GM12878 (cell line): ENCODE results near the gene CNTRL. TPM values are rescaled to one million over a fixed set of nuclear protein-coding genes. Genes with fewer than 3 reads are reported as not detected.

Experiments
- ATAC-seq: fragments of 200-7000 bp; cut with Tn5 transposase; 3 replicates; pipeline ENCODE4 v1.9.1; 2020; ENCODE audit warnings: mild to moderate bottlenecking, moderate library complexity
- BruUV-seq: library from RNA; stranded (reverse); fragments of 400-500 nt; replicated peaks from 2 replicates; lab custom pipeline; 2021; lab: Mats Ljungman, UMichigan
- CTCF ChIA-PET: fragments of 300-600 bp; sonication (Branson Sonifier 250); formaldehyde crosslinking; extraction: SDS; loops from one replicate; lab custom pipeline; 2021; ENCODE audit warnings: inconsistent platforms; lab: Yijun Ruan, JAX
- POLR2A ChIA-PET: fragments of 350-600 bp; formaldehyde crosslinking; extraction: SDS; loops from one replicate; lab custom pipeline; 2021; ENCODE audit warnings: inconsistent platforms; lab: Charles Lee
- RAD21 ChIA-PET: fragments of 300-600 bp; sonication (Branson Sonifier 250); formaldehyde crosslinking; loops from one replicate; lab custom pipeline; 2023; ENCODE audit warnings: antibody characterized with exemption; ENCODE audit not compliant: unreplicated experiment; lab: Charles Lee
- SMC1A ChIA-PET: fragments of 300-600 bp; sonication (Branson Sonifier 250); formaldehyde crosslinking; loops from one replicate; lab custom pipeline; 2023; ENCODE audit not compliant: unreplicated experiment, uncharacterized antibody; lab: Charles Lee
- DNase-seq: peaks from one replicate; pipeline ENCODE4 v3.0.0-alpha.2; 2011; ENCODE audit warnings: low read depth, low spot score
- FAIRE-seq: peaks from 3 replicates; lab custom pipeline; 2011; peaks lifted over from hg19 to GRCh38; lab: Jason Lieb, UNC
- H2AFZ ChIP-seq: 2 replicates; pipeline ENCODE4 v1.6.0; 2011; ENCODE audit warnings: low read depth, low read length, control low read depth; ENCODE audit not compliant: control insufficient read depth
- H3K27ac ChIP-seq: 2 replicates; pipeline ENCODE4 v1.5.1; 2011; ENCODE audit warnings: control low read depth; ENCODE audit not compliant: control insufficient read depth, insufficient read depth
- H3K27me3 ChIP-seq, 2 experiments: replicated peaks in 1 of 2; 2 replicates each; pipeline versions ENCODE4 v1.6.0 to v1.6.1; 2011; ENCODE audit warnings: low read length in 1 of 2; ENCODE audit not compliant: control insufficient read depth in 2 of 2, insufficient read depth in 2 of 2
- H3K36me3 ChIP-seq, 2 experiments: 2 replicates each; pipeline ENCODE4 v1.5.1; 2011; ENCODE audit warnings: low read length in 1 of 2; ENCODE audit not compliant: control insufficient read depth in 2 of 2, insufficient read depth in 2 of 2
- H3K4me1 ChIP-seq: 2 replicates; pipeline ENCODE4 v1.6.1; 2011; ENCODE audit warnings: mild to moderate bottlenecking, low read length, moderate library complexity, mixed read lengths; ENCODE audit not compliant: control insufficient read depth, insufficient read depth
- H3K4me2 ChIP-seq: 2 replicates; pipeline ENCODE4 v1.6.0; 2011; ENCODE audit warnings: control low read depth; ENCODE audit not compliant: control insufficient read depth, insufficient read depth
- H3K4me3 ChIP-seq: fragments of 200-600 bp; sonication (generic); 2 replicates; pipeline ENCODE4 v1.5.1; 2016
- H3K79me2 ChIP-seq: 2 replicates; pipeline ENCODE4 v1.6.0; 2011; ENCODE audit warnings: low read length; ENCODE audit not compliant: control insufficient read depth, insufficient read depth
- H3K9ac ChIP-seq: 2 replicates; pipeline ENCODE4 v1.8.0; 2011; ENCODE audit warnings: low read length, control low read depth, mixed read lengths; ENCODE audit not compliant: control insufficient read depth, insufficient read depth
- H3K9me3 ChIP-seq: replicated peaks from 3 replicates; pipeline ENCODE4 v1.5.1; 2011; ENCODE audit warnings: mild to moderate bottlenecking, low read length; ENCODE audit not compliant: control insufficient read depth, insufficient read depth
- H4K20me1 ChIP-seq: 2 replicates; pipeline ENCODE4 v1.6.0; 2011; ENCODE audit not compliant: control insufficient read depth, insufficient read depth
- CHD1 ChIP-seq: IDR thresholded peaks from 2 replicates; pipeline ENCODE4 v1.6.1; 2012; ENCODE audit warnings: low read depth, low read length, improper control_type of control experiment
- HDAC2 ChIP-seq: fragments of 200-600 bp; sonication (generic); IDR thresholded peaks from 2 replicates; pipeline ENCODE4 v1.6.1; 2017
- MEF2B ChIP-seq: fragments of 450-650 bp; IDR thresholded peaks from 2 replicates; pipeline ENCODE4 v1.6.1; 2018; ENCODE audit warnings: mild to moderate bottlenecking, moderate library complexity; ENCODE audit not compliant: partially characterized antibody, poor library complexity, severe bottlenecking
- NBN ChIP-seq: fragments of 450-650 bp; IDR thresholded peaks from 2 replicates; pipeline ENCODE4 v1.6.1; 2016
- in situ Hi-C: fragments of 300-500 bp; cut with MboI; formaldehyde crosslinking; loops from 9 replicates; pipeline ENCODE4 v1.14.3; 2018; ENCODE audit warnings: mixed read lengths
- intact Hi-C: fragments of 100-400 bp; cut with micrococcal nuclease; formaldehyde crosslinking; loops from one replicate; pipeline ENCODE4 v1.14.2; 2022; ENCODE audit not compliant: unreplicated experiment
- polyA plus RNA-seq, 11 experiments: library from polyadenylated mRNA; depleted of rRNA in 4 of 11; unstranded in 6 of 11; stranded (reverse) in 5 of 11; fragments of >200 nt; fragmentation: Nextera tagmentation in 4 of 11; fragmentation: Illumina TruSeq in 1 of 11; extraction: Ambion mirVana in 4 of 11; extraction: Trizol in 1 of 11; gene quantifications; 1 replicate in 1 of 11; 2 replicates in 10 of 11; pipeline versions ENCODE4 v1.2.1 to v1.2.3, GENCODE V29; 2011 to 2016; ENCODE audit warnings: inconsistent platforms in 2 of 11, missing spikeins in 2 of 11, low read depth in 1 of 11
- total RNA-seq, 4 experiments: library from RNA; depleted of rRNA in 3 of 4; stranded (reverse); fragments of >200 nt in 3 of 4; fragmentation: Illumina TruSeq in 1 of 4; extraction: Trizol in 1 of 4; gene quantifications; 2 replicates each; pipeline versions ENCODE4 v1.2.1 to v1.2.3, GENCODE V29; 2013 to 2021
- TF ChIP-seq, protein P1 (sequence below): fragments of 450-650 bp; IDR thresholded peaks from 2 replicates; pipeline ENCODE4 v1.6.1; 2014; ENCODE audit warnings: mild to moderate bottlenecking
- TF ChIP-seq, protein P2 (sequence below): fragments of 450-650 bp; IDR thresholded peaks from 2 replicates; pipeline ENCODE4 v1.6.1; 2017; ENCODE audit warnings: borderline replicate concordance
- TF ChIP-seq, protein P3 (sequence below): fragments of 450-650 bp; IDR thresholded peaks from 2 replicates; pipeline ENCODE4 v1.6.1; 2017; ENCODE audit warnings: mild to moderate bottlenecking, moderate library complexity
- TF ChIP-seq, protein P4 (sequence below): fragments of 450-650 bp; IDR thresholded peaks from 2 replicates; pipeline ENCODE4 v1.6.1; 2017; ENCODE audit warnings: mild to moderate bottlenecking, low read depth, inconsistent platforms; ENCODE audit not compliant: poor library complexity, severe bottlenecking
- TF ChIP-seq, protein P5 (sequence below): fragments of 450-650 bp; IDR thresholded peaks from 2 replicates; pipeline ENCODE4 v1.6.1; 2017; ENCODE audit warnings: antibody characterized with exemption, mild to moderate bottlenecking, moderate library complexity

Gene CNTRL
- total and polyA plus RNA-seq, 10 of the 15 experiments (the other 5 are each of a cell fraction or from before 2014, with no cell fraction given), result 20.0 to 65.4 (median 38.8) TPM

DNA sequence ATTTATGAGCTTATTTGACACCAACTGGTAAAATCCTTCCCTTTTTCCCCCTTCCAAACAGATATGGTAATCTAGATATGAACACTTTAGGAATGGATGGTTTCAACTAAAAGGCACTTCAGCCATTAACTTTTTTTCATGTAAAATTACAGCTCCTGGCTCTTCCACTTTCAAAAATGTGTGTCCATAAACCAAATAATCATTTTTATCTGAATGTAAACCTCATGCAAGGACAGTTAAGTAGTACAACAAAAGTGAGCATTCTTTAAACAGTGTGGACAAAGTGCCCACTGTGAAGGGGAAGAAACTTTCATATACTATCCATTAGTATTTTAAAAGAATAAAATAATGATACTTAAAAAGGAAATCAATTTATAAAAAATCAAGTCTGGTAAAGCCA is 109.7 kb downstream of the CNTRL start:
- Histone ChIP-seq H2AFZ (no peak overlapping the region), H3K4me1 (peaks cover 12% of the 10 kb centered on the region), H3K27ac (no peak overlapping the region), H3K4me2 (no peak overlapping the region), H3K9me3 (no peaks in the 10 kb centered on the region), H3K36me3 (peaks cover 2 to 27% of the 10 kb centered on the region in 2 experiments), H3K79me2 (peaks cover 64% of the 10 kb centered on the region), H3K4me3 (no peak overlapping the region), H3K9ac (no peak overlapping the region), H4K20me1 (no peaks in the 10 kb centered on the region), H3K27me3 (no peaks in the 10 kb centered on the region)
- FAIRE-seq, result no peak
- DNase-seq, result no peak
- ChIA-PET POLR2A (interaction anchor here (0.6 to 1.5 kb wide), 6 partner anchors 8 to 294 kb away, joined by 3 read pairs; no protein-coding TSS in a partner anchor), SMC1A (interaction anchor here (0.9 to 1.5 kb wide), 8 partner anchors 8 to 203 kb away, joined by 3 read pairs; no protein-coding TSS in a partner anchor), CTCF (interaction anchor here (0.7 to 2.2 kb wide), 10 partner anchors 9 to 301 kb away, joined by 3 to 7 read pairs (median 5); no protein-coding TSS in a partner anchor), RAD21 (interaction anchor here (0.7 to 1.4 kb wide), 3 partner anchors 28 to 94 kb away, joined by 3 to 5 read pairs (median 3); no protein-coding TSS in a partner anchor)
- no peak for ATAC-seq
- in situ Hi-C loops (no loop called here), intact Hi-C loops (no loop called here)
- BruUV-seq, result no TSS peak
- TF ChIP-seq HDAC2 (no peak), CHD1 (no peak), NBN (no peak), MEF2B (no peak)
- TF ChIP-seq, protein P1, sequence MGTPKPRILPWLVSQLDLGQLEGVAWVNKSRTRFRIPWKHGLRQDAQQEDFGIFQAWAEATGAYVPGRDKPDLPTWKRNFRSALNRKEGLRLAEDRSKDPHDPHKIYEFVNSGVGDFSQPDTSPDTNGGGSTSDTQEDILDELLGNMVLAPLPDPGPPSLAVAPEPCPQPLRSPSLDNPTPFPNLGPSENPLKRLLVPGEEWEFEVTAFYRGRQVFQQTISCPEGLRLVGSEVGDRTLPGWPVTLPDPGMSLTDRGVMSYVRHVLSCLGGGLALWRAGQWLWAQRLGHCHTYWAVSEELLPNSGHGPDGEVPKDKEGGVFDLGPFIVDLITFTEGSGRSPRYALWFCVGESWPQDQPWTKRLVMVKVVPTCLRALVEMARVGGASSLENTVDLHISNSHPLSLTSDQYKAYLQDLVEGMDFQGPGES, result no peak
- TF ChIP-seq, protein P2, sequence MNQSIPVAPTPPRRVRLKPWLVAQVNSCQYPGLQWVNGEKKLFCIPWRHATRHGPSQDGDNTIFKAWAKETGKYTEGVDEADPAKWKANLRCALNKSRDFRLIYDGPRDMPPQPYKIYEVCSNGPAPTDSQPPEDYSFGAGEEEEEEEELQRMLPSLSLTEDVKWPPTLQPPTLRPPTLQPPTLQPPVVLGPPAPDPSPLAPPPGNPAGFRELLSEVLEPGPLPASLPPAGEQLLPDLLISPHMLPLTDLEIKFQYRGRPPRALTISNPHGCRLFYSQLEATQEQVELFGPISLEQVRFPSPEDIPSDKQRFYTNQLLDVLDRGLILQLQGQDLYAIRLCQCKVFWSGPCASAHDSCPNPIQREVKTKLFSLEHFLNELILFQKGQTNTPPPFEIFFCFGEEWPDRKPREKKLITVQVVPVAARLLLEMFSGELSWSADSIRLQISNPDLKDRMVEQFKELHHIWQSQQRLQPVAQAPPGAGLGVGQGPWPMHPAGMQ, result no peak
- TF ChIP-seq, protein P3, sequence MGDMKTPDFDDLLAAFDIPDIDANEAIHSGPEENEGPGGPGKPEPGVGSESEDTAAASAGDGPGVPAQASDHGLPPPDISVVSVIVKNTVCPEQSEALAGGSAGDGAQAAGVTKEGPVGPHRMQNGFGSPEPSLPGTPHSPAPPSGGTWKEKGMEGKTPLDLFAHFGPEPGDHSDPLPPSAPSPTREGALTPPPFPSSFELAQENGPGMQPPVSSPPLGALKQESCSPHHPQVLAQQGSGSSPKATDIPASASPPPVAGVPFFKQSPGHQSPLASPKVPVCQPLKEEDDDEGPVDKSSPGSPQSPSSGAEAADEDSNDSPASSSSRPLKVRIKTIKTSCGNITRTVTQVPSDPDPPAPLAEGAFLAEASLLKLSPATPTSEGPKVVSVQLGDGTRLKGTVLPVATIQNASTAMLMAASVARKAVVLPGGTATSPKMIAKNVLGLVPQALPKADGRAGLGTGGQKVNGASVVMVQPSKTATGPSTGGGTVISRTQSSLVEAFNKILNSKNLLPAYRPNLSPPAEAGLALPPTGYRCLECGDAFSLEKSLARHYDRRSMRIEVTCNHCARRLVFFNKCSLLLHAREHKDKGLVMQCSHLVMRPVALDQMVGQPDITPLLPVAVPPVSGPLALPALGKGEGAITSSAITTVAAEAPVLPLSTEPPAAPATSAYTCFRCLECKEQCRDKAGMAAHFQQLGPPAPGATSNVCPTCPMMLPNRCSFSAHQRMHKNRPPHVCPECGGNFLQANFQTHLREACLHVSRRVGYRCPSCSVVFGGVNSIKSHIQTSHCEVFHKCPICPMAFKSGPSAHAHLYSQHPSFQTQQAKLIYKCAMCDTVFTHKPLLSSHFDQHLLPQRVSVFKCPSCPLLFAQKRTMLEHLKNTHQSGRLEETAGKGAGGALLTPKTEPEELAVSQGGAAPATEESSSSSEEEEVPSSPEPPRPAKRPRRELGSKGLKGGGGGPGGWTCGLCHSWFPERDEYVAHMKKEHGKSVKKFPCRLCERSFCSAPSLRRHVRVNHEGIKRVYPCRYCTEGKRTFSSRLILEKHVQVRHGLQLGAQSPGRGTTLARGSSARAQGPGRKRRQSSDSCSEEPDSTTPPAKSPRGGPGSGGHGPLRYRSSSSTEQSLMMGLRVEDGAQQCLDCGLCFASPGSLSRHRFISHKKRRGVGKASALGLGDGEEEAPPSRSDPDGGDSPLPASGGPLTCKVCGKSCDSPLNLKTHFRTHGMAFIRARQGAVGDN, result no peak
- TF ChIP-seq, protein P4, sequence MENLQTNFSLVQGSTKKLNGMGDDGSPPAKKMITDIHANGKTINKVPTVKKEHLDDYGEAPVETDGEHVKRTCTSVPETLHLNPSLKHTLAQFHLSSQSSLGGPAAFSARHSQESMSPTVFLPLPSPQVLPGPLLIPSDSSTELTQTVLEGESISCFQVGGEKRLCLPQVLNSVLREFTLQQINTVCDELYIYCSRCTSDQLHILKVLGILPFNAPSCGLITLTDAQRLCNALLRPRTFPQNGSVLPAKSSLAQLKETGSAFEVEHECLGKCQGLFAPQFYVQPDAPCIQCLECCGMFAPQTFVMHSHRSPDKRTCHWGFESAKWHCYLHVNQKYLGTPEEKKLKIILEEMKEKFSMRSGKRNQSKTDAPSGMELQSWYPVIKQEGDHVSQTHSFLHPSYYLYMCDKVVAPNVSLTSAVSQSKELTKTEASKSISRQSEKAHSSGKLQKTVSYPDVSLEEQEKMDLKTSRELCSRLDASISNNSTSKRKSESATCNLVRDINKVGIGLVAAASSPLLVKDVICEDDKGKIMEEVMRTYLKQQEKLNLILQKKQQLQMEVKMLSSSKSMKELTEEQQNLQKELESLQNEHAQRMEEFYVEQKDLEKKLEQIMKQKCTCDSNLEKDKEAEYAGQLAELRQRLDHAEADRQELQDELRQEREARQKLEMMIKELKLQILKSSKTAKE, result no peak
- TF ChIP-seq, protein P5, sequence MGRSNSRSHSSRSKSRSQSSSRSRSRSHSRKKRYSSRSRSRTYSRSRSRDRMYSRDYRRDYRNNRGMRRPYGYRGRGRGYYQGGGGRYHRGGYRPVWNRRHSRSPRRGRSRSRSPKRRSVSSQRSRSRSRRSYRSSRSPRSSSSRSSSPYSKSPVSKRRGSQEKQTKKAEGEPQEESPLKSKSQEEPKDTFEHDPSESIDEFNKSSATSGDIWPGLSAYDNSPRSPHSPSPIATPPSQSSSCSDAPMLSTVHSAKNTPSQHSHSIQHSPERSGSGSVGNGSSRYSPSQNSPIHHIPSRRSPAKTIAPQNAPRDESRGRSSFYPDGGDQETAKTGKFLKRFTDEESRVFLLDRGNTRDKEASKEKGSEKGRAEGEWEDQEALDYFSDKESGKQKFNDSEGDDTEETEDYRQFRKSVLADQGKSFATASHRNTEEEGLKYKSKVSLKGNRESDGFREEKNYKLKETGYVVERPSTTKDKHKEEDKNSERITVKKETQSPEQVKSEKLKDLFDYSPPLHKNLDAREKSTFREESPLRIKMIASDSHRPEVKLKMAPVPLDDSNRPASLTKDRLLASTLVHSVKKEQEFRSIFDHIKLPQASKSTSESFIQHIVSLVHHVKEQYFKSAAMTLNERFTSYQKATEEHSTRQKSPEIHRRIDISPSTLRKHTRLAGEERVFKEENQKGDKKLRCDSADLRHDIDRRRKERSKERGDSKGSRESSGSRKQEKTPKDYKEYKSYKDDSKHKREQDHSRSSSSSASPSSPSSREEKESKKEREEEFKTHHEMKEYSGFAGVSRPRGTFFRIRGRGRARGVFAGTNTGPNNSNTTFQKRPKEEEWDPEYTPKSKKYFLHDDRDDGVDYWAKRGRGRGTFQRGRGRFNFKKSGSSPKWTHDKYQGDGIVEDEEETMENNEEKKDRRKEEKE, result no peak
